Activated CD4-positive, alpha-beta T cell treated with anti-CD3 and anti-CD28 coated beads, Interleukin-2, amount 50 U/mL, for 1 hour (primary cell): ENCODE data around the gene DYNC1H1.
"Not testable (repeated sequence)": the region's sequence is repeated elsewhere in the genome, so short reads cannot be mapped to it uniquely, and the experiment has no call there.

Experiments
- DNase-seq: peaks from one replicate; pipeline ENCODE4 v3.0.0-alpha.2; 2020

The DYNC1H1 gene

GRCh38 chr14:102075155-102075554, 110.8 kb downstream of the DYNC1H1 start:
- no peak for DNase-seq

GRCh38 chr14:102077382-102077709, 113.0 kb downstream of the DYNC1H1 start:
- DNase-seq, result no peak

- DNase-seq, result not testable (repeated sequence)
Measured at GRCh38 chr14:102078361-102078791, 114.0 kb downstream of the DYNC1H1 start.

GRCh38 chr14:102078831-102079699, 114.7 kb downstream of the DYNC1H1 start:
- no peak for DNase-seq

- no peak for DNase-seq
Measured at GRCh38 chr14:102079700-102079979, 115.3 kb downstream of the DYNC1H1 start.

DNA sequence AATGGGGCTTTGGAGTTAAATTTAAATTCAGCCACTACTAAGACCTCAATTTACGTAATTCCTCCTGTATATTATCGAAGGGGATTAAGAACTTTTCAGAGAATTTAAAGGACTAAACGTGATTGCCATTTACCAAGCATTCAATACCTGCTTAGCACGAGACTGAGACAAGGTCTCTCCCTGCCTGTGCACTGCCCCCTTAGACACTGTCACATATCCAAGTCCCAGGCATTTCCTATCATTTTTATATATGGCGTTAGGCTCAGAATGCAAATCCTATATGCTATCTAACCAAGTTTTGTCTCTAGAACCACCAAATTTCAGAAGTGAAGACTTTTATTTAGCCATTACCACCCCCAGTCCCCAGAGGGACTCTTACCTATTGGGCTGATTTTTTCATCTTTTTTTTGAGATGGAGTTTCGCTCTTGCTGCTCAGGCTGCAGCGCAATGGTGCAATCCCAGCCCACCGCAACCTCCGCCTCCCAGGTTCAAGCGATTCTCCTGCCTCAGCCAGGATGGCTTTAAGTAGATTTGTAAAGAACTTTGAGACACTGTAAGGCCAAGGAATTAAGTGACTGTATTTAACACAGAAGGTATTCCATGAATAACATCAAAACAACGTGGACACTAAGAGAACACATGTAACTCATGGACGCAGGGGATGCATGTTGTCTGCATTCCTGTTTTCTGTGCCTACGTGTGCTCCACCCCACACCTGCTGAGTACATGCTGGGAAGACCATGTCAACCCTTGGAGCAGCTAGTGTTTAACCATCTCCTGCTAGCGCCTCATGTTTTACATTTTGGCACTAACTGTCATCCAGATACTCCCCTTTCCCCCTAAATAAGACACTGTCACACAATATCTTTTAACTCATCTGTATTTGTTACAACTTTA, 116.1 kb downstream of the DYNC1H1 start:
- DNase-seq, result no peak

- no peak for DNase-seq
Measured at GRCh38 chr14:102081231-102082080, 117.1 kb downstream of the DYNC1H1 start.

GRCh38 chr14:102084522-102084921, 120.1 kb downstream of the DYNC1H1 start:
- not testable (repeated sequence) for DNase-seq

GRCh38 chr14:102084931-102085330, 120.6 kb downstream of the DYNC1H1 start:
- DNase-seq, result no peak

GRCh38 chr14:102085488-102085887, 121.1 kb downstream of the DYNC1H1 start:
- DNase-seq, result no peak

GRCh38 chr14:102085948-102086708, 121.8 kb downstream of the DYNC1H1 start:
- DNase-seq, result peak; percentile 58

- DNase-seq, result no peak
Measured at GRCh38 chr14:102086709-102086971, 122.3 kb downstream of the DYNC1H1 start.

GRCh38 chr14:102086972-102087761, 122.8 kb downstream of the DYNC1H1 start, which contains the start of gene HSP90AA1:
TSS of gene HSP90AA1 (minus strand) at chr14:102087044. CDS start at chr14:102086378, 666 bp downstream.
- peak; percentile 94 for DNase-seq

DNA sequence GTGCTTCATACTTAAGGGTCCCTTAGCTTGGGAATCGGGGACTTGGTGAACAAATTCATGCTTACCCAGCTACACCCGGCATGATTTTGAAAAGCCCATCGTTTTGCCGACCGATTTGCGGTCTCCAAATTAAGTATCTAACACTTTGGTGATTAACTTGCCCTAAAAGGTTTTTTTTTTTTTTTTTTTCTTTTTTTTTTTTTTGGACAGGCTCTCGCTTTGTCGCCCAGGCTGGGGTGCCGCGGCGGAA, 123.3 kb downstream of the DYNC1H1 start:
- no peak for DNase-seq

GRCh38 chr14:102088012-102088792, 123.8 kb downstream of the DYNC1H1 start:
- DNase-seq, result peak; percentile 32

DNA sequence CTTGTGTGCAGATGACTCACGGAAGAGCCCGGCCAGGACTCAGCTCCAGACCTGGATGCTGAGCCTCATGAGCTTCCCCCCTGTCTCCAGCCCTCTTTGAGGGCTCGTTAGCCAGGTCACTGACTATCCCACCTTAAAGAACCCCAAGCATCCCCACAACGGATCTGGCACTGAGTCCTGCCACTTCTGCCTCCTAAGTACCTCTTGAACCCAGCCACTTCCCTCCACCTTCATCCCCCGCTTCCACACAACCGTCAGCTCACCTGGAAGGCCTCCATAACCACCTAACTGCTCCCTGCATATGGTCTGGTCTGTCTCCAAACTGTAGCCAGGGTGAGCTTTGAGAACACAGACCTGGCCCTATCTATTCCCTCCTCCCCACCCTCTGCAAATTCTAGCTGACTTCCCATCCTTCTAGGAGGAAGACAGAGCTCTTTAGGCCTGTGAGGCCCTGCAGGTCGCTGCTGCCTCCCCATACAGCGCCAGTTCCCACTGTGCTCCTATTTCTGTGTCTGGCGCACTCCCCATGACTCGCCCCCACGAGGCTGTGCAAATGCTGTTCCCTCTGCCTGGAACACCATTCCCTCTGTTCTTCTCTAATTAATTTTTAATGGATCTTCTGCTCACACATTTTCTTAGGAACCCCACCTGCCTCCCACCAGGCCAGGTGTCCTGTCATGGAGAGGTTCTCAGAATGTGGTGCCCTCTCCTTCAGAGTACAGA, 125.4 kb downstream of the DYNC1H1 start:
- no peak for DNase-seq

DNA sequence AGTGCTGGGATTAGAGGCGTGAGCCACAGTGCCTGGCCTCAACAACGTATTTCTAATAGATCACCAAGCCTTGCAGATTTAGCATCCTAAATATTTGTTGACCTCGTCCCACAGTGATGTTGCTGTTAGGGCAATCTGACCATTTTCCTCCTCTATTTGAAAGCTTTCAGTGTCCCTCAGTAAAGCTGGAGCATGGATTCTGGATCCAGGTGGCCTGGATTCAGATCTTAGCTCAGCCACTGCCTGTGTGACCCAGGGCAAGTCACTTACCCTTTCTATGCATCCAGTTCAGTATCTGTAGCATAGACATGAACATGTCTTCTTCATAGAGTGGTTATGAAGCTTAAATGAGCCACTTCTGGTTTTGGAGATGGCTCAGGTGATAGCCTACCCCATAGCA, 126.3 kb downstream of the DYNC1H1 start:
- no peak for DNase-seq

- DNase-seq, result no peak
Measured at GRCh38 chr14:102092806-102093205, 128.4 kb downstream of the DYNC1H1 start.

- DNase-seq, result no peak
Measured at GRCh38 chr14:102094101-102094500, 129.7 kb downstream of the DYNC1H1 start.

- DNase-seq, result no peak
Measured at GRCh38 chr14:102095231-102095870, 131.0 kb downstream of the DYNC1H1 start.
